Activated naive CD8-positive, alpha-beta T cell treated with anti-CD3 and anti-CD28 coated beads, Interleukin-2, amount 10 ng/mL, durations not matched to agents 7 days and 5 days (primary cell): Measurements from ENCODE around the gene IQCB1. TPM values are rescaled to one million over a fixed set of nuclear protein-coding genes. Genes with fewer than 3 reads are reported as not detected.
"Not testable (repeated sequence)": the region's sequence is repeated elsewhere in the genome, so short reads cannot be mapped to it uniquely, and the experiment has no call there.

Experiments used
- ATAC-seq: fragments of 150-1000 bp; cut with Tn5 transposase; one replicate; pipeline ENCODE4 v1.10.0; 2021; ENCODE audit warnings: low read depth, moderate library complexity
- POLR2A ChIA-PET: fragments of 350-600 bp; sonication (Branson Sonifier 250); formaldehyde crosslinking; loops from one replicate; lab custom pipeline; 2021; ENCODE audit warnings: antibody characterized with exemption; lab: Charles Lee
- DNase-seq: peaks from one replicate; pipeline ENCODE4 v3.0.0; 2021
- H3K27ac Mint-ChIP-seq: one replicate; pipeline ENCODE4 v1.8.0; 2022; ENCODE audit warnings: mild to moderate bottlenecking, mixed read lengths
- H3K27me3 Mint-ChIP-seq: one replicate; pipeline ENCODE4 v1.8.0; 2022; ENCODE audit warnings: mild to moderate bottlenecking, moderate library complexity, mixed read lengths
- H3K36me3 Mint-ChIP-seq: one replicate; pipeline ENCODE4 v1.8.0; 2021; ENCODE audit warnings: mild to moderate bottlenecking, mixed read lengths
- H3K4me1 Mint-ChIP-seq: one replicate; pipeline ENCODE4 v1.8.0; 2021; ENCODE audit warnings: mixed read lengths
- H3K4me3 Mint-ChIP-seq: one replicate; pipeline ENCODE4 v1.8.0; 2022; ENCODE audit warnings: mild to moderate bottlenecking, moderate library complexity, mixed read lengths
- H3K9me3 Mint-ChIP-seq: one replicate; pipeline ENCODE4 v1.8.0; 2021; ENCODE audit warnings: mixed read lengths
- total RNA-seq, 2 experiments: library from RNA; stranded (reverse); gene quantifications; one replicate each; pipeline ENCODE4 v1.2.3, GENCODE V29; 2021

IQCB1 gene
- total RNA-seq, 2 experiments from 2014 or later = 29.5 to 33.2 TPM

- H3K9me3 Mint-ChIP-seq = no peaks in the 10 kb centered on the region
- no peak for ATAC-seq
- H3K36me3 Mint-ChIP-seq = peaks cover 20% of the 10 kb centered on the region
- no peak overlapping the region for H3K4me3 Mint-ChIP-seq
- no peak for DNase-seq
- H3K27ac Mint-ChIP-seq = no peak overlapping the region
- H3K27me3 Mint-ChIP-seq = no peaks in the 10 kb centered on the region
- no peaks in the 10 kb centered on the region for H3K4me1 Mint-ChIP-seq
- POLR2A ChIA-PET = no interaction called here
Measured at GRCh38 chr3:121794264-121794983, 40.4 kb downstream of the IQCB1 start.

GRCh38 chr3:121793078-121793477 is 41.8 kb downstream of the IQCB1 start:
- POLR2A ChIA-PET = no interaction called here
- no peaks in the 10 kb centered on the region for H3K4me1 Mint-ChIP-seq
- H3K27ac Mint-ChIP-seq = no peak overlapping the region
- H3K36me3 Mint-ChIP-seq = peaks cover 31% of the 10 kb centered on the region
- H3K9me3 Mint-ChIP-seq = no peaks in the 10 kb centered on the region
- ATAC-seq = no peak
- DNase-seq = no peak
- H3K4me3 Mint-ChIP-seq = no peak overlapping the region
- no peaks in the 10 kb centered on the region for H3K27me3 Mint-ChIP-seq

- no peak for ATAC-seq
- H3K36me3 Mint-ChIP-seq = peaks cover 36% of the 10 kb centered on the region
- no peak for DNase-seq
- no peaks in the 10 kb centered on the region for H3K27me3 Mint-ChIP-seq
- POLR2A ChIA-PET = no interaction called here
- H3K9me3 Mint-ChIP-seq = no peaks in the 10 kb centered on the region
- H3K27ac Mint-ChIP-seq = no peak overlapping the region
- no peak overlapping the region for H3K4me3 Mint-ChIP-seq
- H3K4me1 Mint-ChIP-seq = no peaks in the 10 kb centered on the region
Measured at GRCh38 chr3:121786485-121786884, 48.4 kb downstream of the IQCB1 start.

- DNase-seq = not testable (repeated sequence)
- peaks cover 36% of the 10 kb centered on the region for H3K36me3 Mint-ChIP-seq
Measured at GRCh38 chr3:121782784-121783183, 52.1 kb downstream of the IQCB1 start.

GRCh38 chr3:121781611-121782010 is 53.2 kb downstream of the IQCB1 start:
- Mint-ChIP-seq H3K27ac (no peak overlapping the region), H3K36me3 (peaks cover 35% of the 10 kb centered on the region), H3K27me3 (no peaks in the 10 kb centered on the region), H3K4me1 (no peaks in the 10 kb centered on the region), H3K4me3 (no peak overlapping the region), H3K9me3 (no peaks in the 10 kb centered on the region)
- DNase-seq = no peak
- ATAC-seq = no peak
- POLR2A ChIA-PET = no interaction called here

More at GRCh38 chr3:121782784-121783183, 52.1 kb downstream of the IQCB1 start:
- ATAC-seq, H3K4me3 Mint-ChIP-seq, H3K9me3 Mint-ChIP-seq, POLR2A ChIA-PET, H3K27me3 Mint-ChIP-seq, H3K4me1 Mint-ChIP-seq, H3K27ac Mint-ChIP-seq: not testable (repeated sequence)

GRCh38 chr3:121775095-121775494 is 59.8 kb downstream of the IQCB1 start:
- DNase-seq, H3K9me3 Mint-ChIP-seq, H3K27me3 Mint-ChIP-seq, H3K4me3 Mint-ChIP-seq, H3K4me1 Mint-ChIP-seq, ATAC-seq, H3K27ac Mint-ChIP-seq, POLR2A ChIA-PET: not testable (repeated sequence)
- peaks cover 50% of the 10 kb centered on the region for H3K36me3 Mint-ChIP-seq

GRCh38 chr3:121769246-121769645 is 65.6 kb downstream of the IQCB1 start:
- H3K4me3 Mint-ChIP-seq = no peak overlapping the region
- peaks cover 31% of the 10 kb centered on the region for H3K36me3 Mint-ChIP-seq
- DNase-seq = no peak
- no peaks in the 10 kb centered on the region for H3K27me3 Mint-ChIP-seq
- no peak for ATAC-seq
- H3K27ac Mint-ChIP-seq = no peak overlapping the region
- H3K9me3 Mint-ChIP-seq = no peaks in the 10 kb centered on the region
- H3K4me1 Mint-ChIP-seq = no peaks in the 10 kb centered on the region
- POLR2A ChIA-PET = no interaction called here

- POLR2A ChIA-PET = no interaction called here
- ATAC-seq = no peak
- Mint-ChIP-seq H3K27me3 (no peaks in the 10 kb centered on the region), H3K4me3 (no peak overlapping the region), H3K4me1 (no peaks in the 10 kb centered on the region), H3K27ac (no peak overlapping the region), H3K9me3 (no peaks in the 10 kb centered on the region), H3K36me3 (peaks cover 23% of the 10 kb centered on the region)
- no peak for DNase-seq
Measured at GRCh38 chr3:121768452-121768851, 66.4 kb downstream of the IQCB1 start.

- H3K27ac Mint-ChIP-seq = no peak overlapping the region
Measured at GRCh38 chr3:121759541-121760202, 75.2 kb downstream of the IQCB1 start.

GRCh38 chr3:121758727-121759450 is 76.0 kb downstream of the IQCB1 start:
- peaks cover 30% of the 10 kb centered on the region for H3K27me3 Mint-ChIP-seq
- no peak overlapping the region for H3K27ac Mint-ChIP-seq
- no peaks in the 10 kb centered on the region for H3K4me1 Mint-ChIP-seq
- no peak overlapping the region for H3K4me3 Mint-ChIP-seq
- no peaks in the 10 kb centered on the region for H3K9me3 Mint-ChIP-seq
- H3K36me3 Mint-ChIP-seq = no peaks in the 10 kb centered on the region
- no peak for DNase-seq
- no peak for ATAC-seq
- POLR2A ChIA-PET = no interaction called here

More at GRCh38 chr3:121759541-121760202, 75.2 kb downstream of the IQCB1 start:
- no peaks in the 10 kb centered on the region for H3K4me1 Mint-ChIP-seq
- ATAC-seq (no peak), DNase-seq (no peak)
- no peak overlapping the region for H3K4me3 Mint-ChIP-seq
- no peaks in the 10 kb centered on the region for H3K9me3 Mint-ChIP-seq
- POLR2A ChIA-PET = no interaction called here
- H3K36me3 Mint-ChIP-seq = no peaks in the 10 kb centered on the region
- H3K27me3 Mint-ChIP-seq = peaks cover 27% of the 10 kb centered on the region

- H3K4me3 Mint-ChIP-seq = no peak overlapping the region
- no peaks in the 10 kb centered on the region for H3K36me3 Mint-ChIP-seq
- H3K4me1 Mint-ChIP-seq = no peaks in the 10 kb centered on the region
- H3K27ac Mint-ChIP-seq = no peak overlapping the region
- ATAC-seq (no peak), DNase-seq (no peak)
- peaks cover 32% of the 10 kb centered on the region for H3K27me3 Mint-ChIP-seq
- POLR2A ChIA-PET = no interaction called here
- no peaks in the 10 kb centered on the region for H3K9me3 Mint-ChIP-seq
Measured at GRCh38 chr3:121757812-121758545, 76.9 kb downstream of the IQCB1 start.

- peaks cover 32% of the 10 kb centered on the region for H3K27me3 Mint-ChIP-seq
- no peak overlapping the region for H3K27ac Mint-ChIP-seq
- no peaks in the 10 kb centered on the region for H3K36me3 Mint-ChIP-seq
- H3K4me3 Mint-ChIP-seq = no peak overlapping the region
- DNase-seq (no peak), ATAC-seq (no peak)
- POLR2A ChIA-PET = no interaction called here
- no peaks in the 10 kb centered on the region for H3K4me1 Mint-ChIP-seq
- no peaks in the 10 kb centered on the region for H3K9me3 Mint-ChIP-seq
Measured at GRCh38 chr3:121757087-121757811, 77.6 kb downstream of the IQCB1 start.
